BJ (cell line): ENCODE measurements around the gene DCLK3. TPM values are rescaled to one million over a fixed set of nuclear protein-coding genes. Genes with fewer than 3 reads are reported as not detected.

Experiments
- CTCF ChIA-PET: fragments of 350-600 bp; formaldehyde crosslinking; extraction: SDS; loops from one replicate; lab custom pipeline; 2021; ENCODE audit warnings: antibody characterized with exemption, inconsistent platforms; lab: Yijun Ruan, JAX
- POLR2A ChIA-PET: fragments of 300-600 bp; sonication (Branson Sonifier 250); formaldehyde crosslinking; extraction: SDS; loops from one replicate; lab custom pipeline; 2021; ENCODE audit warnings: antibody characterized with exemption; lab: Charles Lee
- DNase-seq: peaks from one replicate; pipeline ENCODE4 v3.0.0-alpha.2; 2011; ENCODE audit warnings: low read depth
- H3K27me3 ChIP-seq: 2 replicates; pipeline ENCODE4 v1.6.0; 2011; ENCODE audit warnings: low read length; ENCODE audit not compliant: control insufficient read depth, insufficient read depth
- H3K36me3 ChIP-seq: 2 replicates; pipeline ENCODE4 v1.5.1; 2011; ENCODE audit warnings: low read length; ENCODE audit not compliant: control insufficient read depth, insufficient read depth
- H3K4me3 ChIP-seq: 2 replicates; pipeline ENCODE4 v1.5.1; 2011; ENCODE audit warnings: low read depth, mild to moderate bottlenecking, control low read depth, low read length
- polyA plus RNA-seq: library from polyadenylated mRNA; depleted of rRNA; stranded (reverse); fragments of >200 nt; gene quantifications from 2 replicates; pipeline ENCODE4 v1.2.3, GENCODE V29; 2011; rRNA removed
- TF ChIP-seq, protein P1 (sequence below): IDR thresholded peaks from 2 replicates; pipeline ENCODE4 v1.5.1; 2011; ENCODE audit warnings: low read depth, mild to moderate bottlenecking, control low read depth, inconsistent platforms, low read length, moderate library complexity; ENCODE audit not compliant: insufficient read depth

The DCLK3 gene
- polyA plus RNA-seq, 1 experiment, result not detected

DNA sequence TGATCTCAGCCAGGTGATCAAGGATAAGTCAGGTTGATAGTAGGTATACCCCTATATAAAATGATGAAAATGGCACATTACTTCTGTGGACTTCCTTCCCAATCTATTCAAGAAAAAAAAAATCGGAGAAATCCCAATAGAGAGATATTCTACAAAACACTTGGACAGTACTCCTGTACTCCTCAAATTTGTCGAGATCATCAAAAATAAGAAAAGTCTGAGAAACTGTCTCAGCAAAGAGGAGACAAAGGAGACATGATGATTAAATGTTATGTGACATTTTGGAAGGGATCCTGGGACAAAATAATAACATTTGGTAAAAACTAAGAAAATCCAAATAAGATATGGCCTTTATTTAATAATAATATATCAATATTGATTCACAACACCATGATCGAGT lies 94.6 kb downstream of the DCLK3 start:
- H3K4me3 ChIP-seq, result no peak overlapping the region
- CTCF ChIA-PET, result no interaction called here
- H3K36me3 ChIP-seq, result no peaks in the 10 kb centered on the region
- POLR2A ChIA-PET, result no interaction called here
- H3K27me3 ChIP-seq, result no peaks in the 10 kb centered on the region
- no peak for DNase-seq
- TF ChIP-seq, protein P1, sequence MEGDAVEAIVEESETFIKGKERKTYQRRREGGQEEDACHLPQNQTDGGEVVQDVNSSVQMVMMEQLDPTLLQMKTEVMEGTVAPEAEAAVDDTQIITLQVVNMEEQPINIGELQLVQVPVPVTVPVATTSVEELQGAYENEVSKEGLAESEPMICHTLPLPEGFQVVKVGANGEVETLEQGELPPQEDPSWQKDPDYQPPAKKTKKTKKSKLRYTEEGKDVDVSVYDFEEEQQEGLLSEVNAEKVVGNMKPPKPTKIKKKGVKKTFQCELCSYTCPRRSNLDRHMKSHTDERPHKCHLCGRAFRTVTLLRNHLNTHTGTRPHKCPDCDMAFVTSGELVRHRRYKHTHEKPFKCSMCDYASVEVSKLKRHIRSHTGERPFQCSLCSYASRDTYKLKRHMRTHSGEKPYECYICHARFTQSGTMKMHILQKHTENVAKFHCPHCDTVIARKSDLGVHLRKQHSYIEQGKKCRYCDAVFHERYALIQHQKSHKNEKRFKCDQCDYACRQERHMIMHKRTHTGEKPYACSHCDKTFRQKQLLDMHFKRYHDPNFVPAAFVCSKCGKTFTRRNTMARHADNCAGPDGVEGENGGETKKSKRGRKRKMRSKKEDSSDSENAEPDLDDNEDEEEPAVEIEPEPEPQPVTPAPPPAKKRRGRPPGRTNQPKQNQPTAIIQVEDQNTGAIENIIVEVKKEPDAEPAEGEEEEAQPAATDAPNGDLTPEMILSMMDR, result no peak

DNA sequence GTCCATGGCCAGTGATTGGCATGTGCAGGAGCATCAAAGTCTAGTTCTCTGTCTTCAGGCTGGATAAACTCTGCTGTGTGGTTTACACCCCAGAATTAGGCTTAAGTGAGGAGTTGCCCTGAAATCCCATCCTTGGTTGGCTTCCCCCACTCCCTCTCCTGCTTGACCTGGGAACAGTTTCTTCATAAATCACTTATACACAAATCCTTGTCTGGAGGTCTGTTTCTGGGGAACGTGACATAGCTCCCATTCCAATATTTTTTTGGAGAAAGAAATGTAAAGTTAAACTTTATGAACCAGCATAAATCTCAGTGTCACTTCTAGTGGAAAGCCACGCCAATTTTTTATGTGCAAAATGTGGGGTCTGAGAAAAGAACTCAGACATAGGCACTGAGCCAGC lies 98.2 kb downstream of the DCLK3 start:
- Histone ChIP-seq H3K4me3 (no peak overlapping the region), H3K36me3 (no peaks in the 10 kb centered on the region), H3K27me3 (no peaks in the 10 kb centered on the region)
- ChIA-PET POLR2A (no interaction called here), CTCF (interaction anchor here (0.8 to 1.4 kb wide), 3 partner anchors 12 to 19 kb away, joined by 3 to 5 read pairs (median 3); no protein-coding TSS in a partner anchor)
- TF ChIP-seq, protein P1, result no peak
- no peak for DNase-seq

- CTCF ChIA-PET, result interaction anchor here (1.4 to 1.5 kb wide), 2 partner anchors 11 to 14 kb away, joined by 3 to 5 read pairs; no protein-coding TSS in a partner anchor
- TF ChIP-seq, protein P1, result no peak
These were observed 100.6 kb downstream of the DCLK3 start for GRCh38 chr3:36663666-36664291.

DNA sequence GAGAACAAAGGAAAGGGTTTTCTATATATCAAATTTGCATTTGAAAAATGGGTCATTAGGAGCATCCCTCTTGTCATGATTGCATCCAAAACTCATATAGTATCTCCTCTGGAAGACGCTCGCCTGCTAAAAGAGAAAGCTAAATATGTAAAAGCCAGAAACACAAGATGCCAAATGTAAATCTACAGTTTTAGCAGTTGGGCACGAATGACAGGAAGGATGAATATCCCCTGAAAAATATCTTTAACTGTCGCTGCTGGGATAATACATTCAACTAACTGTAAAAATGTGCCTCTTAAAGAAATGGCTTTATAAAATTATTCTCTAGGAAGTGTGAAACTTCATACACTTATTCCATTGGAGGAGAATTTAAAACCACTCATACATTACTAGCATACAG lies 101.7 kb downstream of the DCLK3 start:
- Histone ChIP-seq H3K4me3 (no peak overlapping the region), H3K27me3 (no peaks in the 10 kb centered on the region), H3K36me3 (no peaks in the 10 kb centered on the region)
- ChIA-PET POLR2A (no interaction called here), CTCF (interaction anchor here (1.4 kb wide), 1 partner anchor 9 kb away, joined by 3 read pairs; no protein-coding TSS in a partner anchor)
- TF ChIP-seq, protein P1, result no peak
- no peak for DNase-seq

More at GRCh38 chr3:36663666-36664291, 100.6 kb downstream of the DCLK3 start:
- no peaks in the 10 kb centered on the region for H3K36me3 ChIP-seq
- POLR2A ChIA-PET, result no interaction called here
- H3K4me3 ChIP-seq, result no peak overlapping the region
- no peaks in the 10 kb centered on the region for H3K27me3 ChIP-seq
- DNase-seq, result no peak

Other genes starting within 250 kb of the DCLK3 start
- gene TRANK1, start 180.5 kb upstream of the DCLK3 start, polyA plus RNA-seq, result 9.7 and 11.3 TPM in 2 replicates
- 5.0 and 9.0 TPM in 2 replicates for gene EPM2AIP1, start 228.6 kb upstream of the DCLK3 start, polyA plus RNA-seq
- 32.5 and 44.6 TPM in 2 replicates for gene MLH1, start 229.0 kb upstream of the DCLK3 start, polyA plus RNA-seq